H1 (cell line): ENCODE results near the gene RAB1A. TPM values are rescaled to one million over a fixed set of nuclear protein-coding genes. Genes with fewer than 3 reads are reported as not detected.

Experiments used
- CTCF ChIA-PET: fragments of 300-600 bp; sonication (Branson Sonifier 250); formaldehyde crosslinking; loops from one replicate; lab custom pipeline; 2021; ENCODE audit not compliant: partially characterized antibody; lab: Charles Lee
- POLR2A ChIA-PET: fragments of 300-600 bp; sonication (Branson Sonifier 250); formaldehyde crosslinking; loops from one replicate; lab custom pipeline; 2021; ENCODE audit warnings: inconsistent platforms; ENCODE audit not compliant: partially characterized antibody; lab: Charles Lee
- DNase-seq, 2 experiments: peaks; one replicate each; pipeline versions ENCODE4 v3.0.0 to v3.0.0-alpha.2; 2010 to 2022; ENCODE audit warnings: low spot score in 2 of 2, low read depth in 1 of 2, mixed read lengths in 1 of 2
- FAIRE-seq: peaks from 2 replicates; lab custom pipeline; 2011; peaks lifted over from hg19 to GRCh38; lab: Jason Lieb, UNC
- H2AFZ ChIP-seq: 2 replicates; pipeline ENCODE4 v1.8.1; 2012; ENCODE audit warnings: low read length, inconsistent platforms
- H2AK5ac ChIP-seq: 2 replicates; pipeline ENCODE4 v1.6.1; 2013; ENCODE audit warnings: low read depth, low read length
- H2BK120ac ChIP-seq: replicated peaks from 2 replicates; pipeline ENCODE3; 2013; ENCODE audit warnings: low read depth, low read length, inconsistent platforms
- H2BK12ac ChIP-seq: 2 replicates; pipeline ENCODE4 v1.6.1; 2013; ENCODE audit warnings: low read depth, low read length
- H2BK15ac ChIP-seq: 2 replicates; pipeline ENCODE4 v1.6.1; 2013; ENCODE audit warnings: low read length
- H2BK20ac ChIP-seq: 2 replicates; pipeline ENCODE4 v1.6.1; 2013; ENCODE audit warnings: low read length
- H2BK5ac ChIP-seq: 2 replicates; pipeline ENCODE4 v1.6.1; 2013; ENCODE audit warnings: low read depth, low read length
- H3K14ac ChIP-seq: 2 replicates; pipeline ENCODE4 v1.6.1; 2013; ENCODE audit warnings: inconsistent platforms; ENCODE audit not compliant: insufficient read length
- H3K18ac ChIP-seq: 2 replicates; pipeline ENCODE4 v1.6.1; 2013; ENCODE audit warnings: low read length; ENCODE audit errors: extremely low read depth
- H3K23ac ChIP-seq: 2 replicates; pipeline ENCODE4 v1.6.1; 2013; ENCODE audit warnings: inconsistent platforms; ENCODE audit not compliant: insufficient read length
- H3K23me2 ChIP-seq: 2 replicates; pipeline ENCODE4 v1.6.1; 2013; ENCODE audit warnings: low read depth, low read length
- H3K27ac ChIP-seq: 2 replicates; pipeline ENCODE4 v1.6.1; 2011; ENCODE audit warnings: low read depth, low read length, inconsistent platforms
- H3K27me3 ChIP-seq, 4 experiments: replicated peaks in 1 of 4; 1 replicate in 1 of 4; 2 replicates in 3 of 4; pipeline versions ENCODE4 v1.6.1 to v1.8.1; 2011 to 2013; ENCODE audit warnings: low read length in 3 of 4, mild to moderate bottlenecking in 3 of 4, inconsistent platforms in 2 of 4, mixed read lengths in 2 of 4, moderate library complexity in 1 of 4; ENCODE audit not compliant: control insufficient read depth in 3 of 4, insufficient read depth in 3 of 4; ENCODE audit errors: extremely low read depth in 1 of 4
- H3K36me3 ChIP-seq, 4 experiments: 2 replicates each; pipeline versions ENCODE4 v1.6.1 to v1.8.1; 2011 to 2013; ENCODE audit warnings: mild to moderate bottlenecking in 4 of 4, low read length in 3 of 4, moderate library complexity in 2 of 4, control low read depth in 1 of 4, inconsistent platforms in 1 of 4; ENCODE audit not compliant: insufficient read depth in 4 of 4, control insufficient read depth in 2 of 4
- H3K4ac ChIP-seq: replicated peaks from 2 replicates; pipeline ENCODE3; 2013; ENCODE audit warnings: low read length, low read depth, mixed read lengths, inconsistent platforms; ENCODE audit not compliant: insufficient read length
- H3K4me1 ChIP-seq, 4 experiments: replicated peaks in 1 of 4; 1 replicate in 1 of 4; 2 replicates in 3 of 4; pipeline versions ENCODE4 v1.6.1 to v1.8.1; 2011 to 2013; ENCODE audit warnings: low read length in 3 of 4, inconsistent platforms in 2 of 4, mixed read lengths in 1 of 4; ENCODE audit not compliant: insufficient read depth in 4 of 4, control insufficient read depth in 3 of 4
- H3K4me2 ChIP-seq, 2 experiments: 2 replicates each; pipeline versions ENCODE4 v1.6.1 to v1.8.1; 2011 to 2013; ENCODE audit warnings: low read depth in 2 of 2, low read length in 2 of 2, control low read depth in 1 of 2, inconsistent platforms in 1 of 2, mild to moderate bottlenecking in 1 of 2; ENCODE audit not compliant: insufficient read depth in 1 of 2
- H3K4me3 ChIP-seq, 4 experiments: fragments of 200-600, 300-600 bp in 1 of 4; sonication (generic), shearing (Covaris generic), sonication (Bioruptor Twin) in 1 of 4; 2 replicates each; pipeline versions ENCODE4 v1.5.1 to v1.8.1; 2011 to 2016; ENCODE audit warnings: low read length in 4 of 4, low read depth in 3 of 4, control low read depth in 2 of 4, inconsistent platforms in 2 of 4, mild to moderate bottlenecking in 2 of 4, mixed read lengths in 1 of 4, moderate library complexity in 1 of 4; ENCODE audit not compliant: insufficient read depth in 2 of 4; ENCODE audit errors: extremely low read depth in 1 of 4
- H3K56ac ChIP-seq: replicated peaks from 2 replicates; pipeline ENCODE3; 2013; ENCODE audit warnings: low read depth, mild to moderate bottlenecking, mixed read lengths, low read length, inconsistent platforms; ENCODE audit not compliant: insufficient read length
- H3K79me1 ChIP-seq: 2 replicates; pipeline ENCODE4 v1.6.1; 2013; ENCODE audit warnings: low read depth, low read length, control low read depth
- H3K79me2 ChIP-seq, 2 experiments: 2 replicates each; pipeline versions ENCODE4 v1.6.1 to v1.8.1; 2012 to 2013; ENCODE audit warnings: low read length in 2 of 2, mild to moderate bottlenecking in 2 of 2, inconsistent platforms in 1 of 2; ENCODE audit not compliant: insufficient read depth in 2 of 2, control insufficient read depth in 1 of 2
- H3K9ac ChIP-seq, 4 experiments: replicated peaks in 1 of 4; 1 replicate in 1 of 4; 2 replicates in 3 of 4; pipeline versions ENCODE4 v1.6.1 to v1.8.1; 2011 to 2013; ENCODE audit warnings: low read depth in 3 of 4, low read length in 3 of 4, control low read depth in 2 of 4, mild to moderate bottlenecking in 2 of 4, moderate library complexity in 2 of 4, inconsistent platforms in 1 of 4; ENCODE audit errors: extremely low read depth in 1 of 4
- H3K9me3 ChIP-seq, 2 experiments: 2 replicates each; pipeline versions ENCODE4 v1.6.1 to v1.8.1; 2012 to 2013; ENCODE audit warnings: mild to moderate bottlenecking in 2 of 2, moderate library complexity in 2 of 2, control low read depth in 1 of 2, inconsistent platforms in 1 of 2, low read depth in 1 of 2, low read length in 1 of 2, mixed read lengths in 1 of 2; ENCODE audit not compliant: insufficient read depth in 2 of 2
- H4K20me1 ChIP-seq, 2 experiments: replicated peaks in 1 of 2; 2 replicates each; pipeline versions ENCODE3 to v1.8.1; 2011 to 2013; ENCODE audit warnings: inconsistent platforms in 2 of 2, low read length in 2 of 2, mild to moderate bottlenecking in 1 of 2; ENCODE audit not compliant: insufficient read depth in 2 of 2, control insufficient read depth in 1 of 2
- H4K5ac ChIP-seq: 2 replicates; pipeline ENCODE4 v1.6.1; 2013; ENCODE audit warnings: low read length, low read depth, mixed read lengths, inconsistent platforms; ENCODE audit not compliant: insufficient read length
- H4K8ac ChIP-seq: 2 replicates; pipeline ENCODE4 v1.8.0; 2013; ENCODE audit warnings: mild to moderate bottlenecking, moderate library complexity, low read length, inconsistent platforms; ENCODE audit not compliant: insufficient read depth; ENCODE audit errors: extremely low read depth
- H4K91ac ChIP-seq: replicated peaks from 2 replicates; pipeline ENCODE3; 2013; ENCODE audit warnings: low read length, mixed read lengths, inconsistent platforms; ENCODE audit not compliant: insufficient read length
- ASH2L ChIP-seq: fragments of 200-600, 300-600 bp; sonication (generic); IDR thresholded peaks from one replicate; pipeline ENCODE4 v1.7.1; 2017; ENCODE audit warnings: low read length
- BCL11A ChIP-seq, 2 experiments: IDR thresholded peaks; one replicate each; pipeline ENCODE4 v1.6.1; 2011; ENCODE audit warnings: low read depth in 2 of 2, low read length in 2 of 2, mild to moderate bottlenecking in 2 of 2
- BRCA1 ChIP-seq: IDR thresholded peaks from 2 replicates; pipeline ENCODE4 v1.6.1; 2012; ENCODE audit warnings: low read depth, low read length, improper control_type of control experiment
- CBX5 ChIP-seq: fragments of 300-800, 300-1000 bp; sonication (generic); IDR thresholded peaks from 2 replicates; pipeline ENCODE4 v1.7.1; 2016; ENCODE audit warnings: antibody characterized with exemption, low read length, low read depth
- CEBPB ChIP-seq: IDR thresholded peaks from 2 replicates; pipeline ENCODE4 v1.6.1; 2012; ENCODE audit warnings: low read depth, low read length
- CREB1 ChIP-seq: IDR thresholded peaks from 2 replicates; pipeline ENCODE4 v1.6.1; 2012; ENCODE audit warnings: inconsistent platforms
- GABPA ChIP-seq: IDR thresholded peaks from 2 replicates; pipeline ENCODE4 v1.6.1; 2011; ENCODE audit warnings: mild to moderate bottlenecking, low read length, moderate library complexity, borderline replicate concordance; ENCODE audit not compliant: insufficient read depth
- PHF8 ChIP-seq: fragments of 200-600 bp; sonication (generic); conservative IDR thresholded peaks from 2 replicates; pipeline ENCODE4 v1.7.1; 2012; ENCODE audit warnings: low read depth, mild to moderate bottlenecking, inconsistent platforms, low read length, moderate library complexity
- POU5F1 ChIP-seq: IDR thresholded peaks from 2 replicates; pipeline ENCODE4 v1.6.1; 2011; ENCODE audit warnings: low read depth, mild to moderate bottlenecking, low read length, moderate library complexity
- SUZ12 ChIP-seq: fragments of 200-600 bp; sonication (generic); IDR thresholded peaks from 2 replicates; pipeline ENCODE4 v1.6.1; 2012; ENCODE audit warnings: mild to moderate bottlenecking, inconsistent platforms, low read length, moderate library complexity, mixed read lengths
- WGBS, 2 experiments: shearing (Covaris generic) in 1 of 2; methylation state at CpG; one replicate each; pipeline versions ENCODE4 v1.1.6 to v1.1.7; 2013 to 2015; ENCODE audit warnings: low lambda C conversion rate in 2 of 2, mixed read lengths in 2 of 2, inconsistent platforms in 1 of 2, low coverage in 1 of 2, missing lambda C conversion rate in 1 of 2; ENCODE audit not compliant: insufficient replicate concordance in 2 of 2, insufficient coverage in 1 of 2, insufficient read length in 1 of 2; ENCODE audit errors: extremely low coverage in 1 of 2, missing lambda C conversion rate in 1 of 2; 5-methylcytosine and 5-hydroxymethylcytosine counted together
- polyA plus RNA-seq, 7 experiments: library from polyadenylated mRNA; depleted of rRNA in 3 of 7; stranded (reverse) in 5 of 7; unstranded in 2 of 7; fragments of >200 nt in 5 of 7; fragments of 200-250 nt in 2 of 7; gene quantifications; 1 replicate in 5 of 7; 2 replicates in 1 of 7; 4 replicates in 1 of 7; pipeline versions ENCODE4 v1.2.1 to v1.2.3, GENCODE V29; 2011 to 2013; ENCODE audit warnings: missing spikeins in 2 of 7, mixed read lengths in 2 of 7
- total RNA-seq: library from RNA; stranded (reverse); fragmentation: NEBNext Ultra II Directional; extraction: Animal tissue kit (Norgen Biotek cat#: 25700); gene quantifications from 2 replicates; pipeline ENCODE4 v1.2.1, GENCODE V29; 2021
- TF ChIP-seq, protein P1 (sequence below): IDR thresholded peaks from 2 replicates; pipeline ENCODE4 v1.6.1; 2012; ENCODE audit warnings: inconsistent platforms
- TF ChIP-seq, protein P2 (sequence below): IDR thresholded peaks from 2 replicates; pipeline ENCODE4 v1.6.1; 2012; ENCODE audit warnings: inconsistent platforms

RAB1A gene
- total and polyA plus RNA-seq, 2 of the 8 experiments (the other 6 are each of a cell fraction or from before 2014, with no cell fraction given): 77.9 to 120 TPM

DNA sequence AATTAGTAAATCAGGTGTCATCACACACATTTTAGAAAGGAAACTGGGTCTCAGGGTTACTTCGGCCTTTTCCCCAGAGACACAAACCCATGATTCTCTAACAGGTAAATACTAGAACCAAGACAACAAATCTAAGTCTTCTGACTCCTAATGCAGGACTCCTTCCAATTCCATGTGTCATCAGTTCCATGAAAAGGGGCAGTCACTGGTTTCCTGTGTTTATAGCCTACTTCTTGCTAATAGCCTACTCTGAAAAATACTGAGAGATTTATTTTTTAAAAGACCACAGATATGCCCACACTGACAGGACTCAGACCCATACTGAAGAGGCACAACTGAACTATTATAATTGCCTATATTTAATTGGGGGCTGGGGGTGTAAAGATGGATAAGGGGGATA, 33.0 kb downstream of the RAB1A start:
- no peak overlapping the region for H2AFZ ChIP-seq
- peaks cover 0 to 6% of the 10 kb centered on the region in 2 experiments; a peak in 2 of 4 replicates for H3K79me2 ChIP-seq
- no peaks in the 10 kb centered on the region for H3K23me2 ChIP-seq
- no peaks in the 10 kb centered on the region for H3K9me3 ChIP-seq
- TF ChIP-seq GABPA: no peak
- TF ChIP-seq CEBPB: no peak
- no peak for TF ChIP-seq BRCA1
- TF ChIP-seq POU5F1: no peak
- TF ChIP-seq ASH2L: no peak
- no peak for TF ChIP-seq BCL11A (IDR thresholded peaks at IDR 0.05; ENCODE audit: low read depth in 2 of 2, low read length in 2 of 2)
- TF ChIP-seq, protein P1, sequence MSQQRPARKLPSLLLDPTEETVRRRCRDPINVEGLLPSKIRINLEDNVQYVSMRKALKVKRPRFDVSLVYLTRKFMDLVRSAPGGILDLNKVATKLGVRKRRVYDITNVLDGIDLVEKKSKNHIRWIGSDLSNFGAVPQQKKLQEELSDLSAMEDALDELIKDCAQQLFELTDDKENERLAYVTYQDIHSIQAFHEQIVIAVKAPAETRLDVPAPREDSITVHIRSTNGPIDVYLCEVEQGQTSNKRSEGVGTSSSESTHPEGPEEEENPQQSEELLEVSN: no peak
- TF ChIP-seq CBX5: no peak
- no peak for TF ChIP-seq CREB1
- TF ChIP-seq, protein P2, sequence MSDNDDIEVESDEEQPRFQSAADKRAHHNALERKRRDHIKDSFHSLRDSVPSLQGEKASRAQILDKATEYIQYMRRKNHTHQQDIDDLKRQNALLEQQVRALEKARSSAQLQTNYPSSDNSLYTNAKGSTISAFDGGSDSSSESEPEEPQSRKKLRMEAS: no peak
- TF ChIP-seq SUZ12: no peak
- no peak for TF ChIP-seq PHF8
- POLR2A ChIA-PET: no interaction called here
- no peak overlapping the region for H2BK12ac ChIP-seq
- peaks cover 1 to 2% of the 10 kb centered on the region in 2 experiments for H4K20me1 ChIP-seq
- no peak overlapping the region for H2BK120ac ChIP-seq
- CTCF ChIA-PET: interaction anchor here (1.5 to 1.6 kb wide), 2 partner anchors 13 to 26 kb away, joined by 3 to 5 read pairs; no protein-coding TSS in a partner anchor
- no peak overlapping the region for H2BK15ac ChIP-seq
- H3K4me2 ChIP-seq: no peak overlapping the region
- no peak overlapping the region for H3K56ac ChIP-seq
- H4K5ac ChIP-seq: no peak overlapping the region
- H3K27me3 ChIP-seq: no peaks in the 10 kb centered on the region
- WGBS, 2 experiments: 84% methylated on average over 1 of the region's 1 CpG; no CpG with 5 or more reads in 1 of the 2 experiments
- H2BK5ac ChIP-seq: no peak overlapping the region
- H3K79me1 ChIP-seq: no peaks in the 10 kb centered on the region
- no peak overlapping the region for H3K9ac ChIP-seq
- H3K4me1 ChIP-seq: no peaks in the 10 kb centered on the region
- no peak overlapping the region for H3K18ac ChIP-seq
- peaks cover 3 to 45% (median 5%) of the 10 kb centered on the region in 4 experiments; a peak in 5 of 8 replicates for H3K36me3 ChIP-seq
- no peak for DNase-seq
- no peak for FAIRE-seq
- H3K27ac ChIP-seq: no peak overlapping the region
- no peak overlapping the region for H3K4me3 ChIP-seq
- no peak overlapping the region for H4K91ac ChIP-seq
- no peak overlapping the region for H3K4ac ChIP-seq
- no peak overlapping the region for H4K8ac ChIP-seq
- no peak overlapping the region for H2BK20ac ChIP-seq
- H3K23ac ChIP-seq: no peak overlapping the region
- no peak overlapping the region for H3K14ac ChIP-seq
- no peak overlapping the region for H2AK5ac ChIP-seq
